Measurements from ENCODE around the gene DYRK1B.

DYRK1B gene

DNA sequence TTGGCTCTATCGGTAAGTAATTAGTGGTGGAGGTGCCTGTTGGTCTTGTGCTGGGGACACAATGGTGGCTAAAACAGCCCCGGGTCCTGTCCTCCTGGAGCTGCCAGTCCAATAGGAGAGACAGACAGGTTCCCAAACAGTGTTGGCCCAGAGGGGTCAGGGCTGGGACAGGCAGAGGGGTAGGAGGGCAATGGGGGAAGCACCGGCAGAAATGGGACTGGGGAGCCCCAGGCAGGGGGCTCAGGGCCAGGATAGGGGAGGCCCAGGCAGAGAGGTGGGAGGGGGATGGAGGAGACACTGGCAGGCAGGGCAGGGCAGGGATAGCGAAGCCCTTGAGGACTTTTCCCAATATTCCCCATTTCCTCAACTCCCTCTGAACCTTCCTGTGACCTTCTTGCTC, 14.4 kb upstream of the DYRK1B start:
- no peaks in the 10 kb centered on the region for H3K36me3 ChIP-seq (ENCODE audit: control insufficient read depth, insufficient read depth, low read length)

DNA sequence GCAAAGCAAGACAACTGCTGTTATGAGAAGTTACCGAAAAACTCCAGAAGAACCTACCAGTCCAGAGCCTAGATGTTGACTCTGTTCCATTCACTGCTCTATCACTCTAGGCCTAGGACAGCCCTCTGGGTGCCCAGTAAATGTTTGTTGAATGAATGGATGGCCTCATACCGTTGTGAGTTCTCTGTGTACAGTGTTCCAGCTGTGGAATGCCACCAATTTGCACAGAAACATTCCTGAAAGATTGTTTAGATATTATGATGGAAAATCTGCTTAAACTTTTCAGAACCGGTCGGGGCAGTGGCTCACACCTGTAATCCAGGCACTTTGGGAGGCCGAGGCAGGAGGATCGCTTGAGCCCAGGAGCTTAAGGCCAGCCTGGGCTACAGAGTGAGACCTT, 13.6 kb upstream of the DYRK1B start:
- Histone ChIP-seq H3K4me3 (ENCODE audit: low read length) (no peak overlapping the region), H3K9me3 (ENCODE audit: control insufficient read depth, low read length) (no peaks in the 10 kb centered on the region), H3K4me1 (ENCODE audit: control insufficient read depth, insufficient read depth, low read length) (peaks cover 37% of the 10 kb centered on the region), H3K27me3 (ENCODE audit: control insufficient read depth, insufficient read depth, low read length) (no peaks in the 10 kb centered on the region), H3K36me3 (ENCODE audit: control insufficient read depth, insufficient read depth, low read length) (no peaks in the 10 kb centered on the region), H3K9ac (ENCODE audit: low read length) (no peak overlapping the region)

More for the DNA sequence above, 14.4 kb upstream of the DYRK1B start:
- Histone ChIP-seq H3K9ac (ENCODE audit: low read length) (no peak overlapping the region), H3K27me3 (ENCODE audit: control insufficient read depth, insufficient read depth, low read length) (no peaks in the 10 kb centered on the region), H3K9me3 (ENCODE audit: control insufficient read depth, low read length) (no peaks in the 10 kb centered on the region), H3K4me3 (ENCODE audit: low read length) (no peak overlapping the region), H3K4me1 (ENCODE audit: control insufficient read depth, insufficient read depth, low read length) (peaks cover 31% of the 10 kb centered on the region)

DNA sequence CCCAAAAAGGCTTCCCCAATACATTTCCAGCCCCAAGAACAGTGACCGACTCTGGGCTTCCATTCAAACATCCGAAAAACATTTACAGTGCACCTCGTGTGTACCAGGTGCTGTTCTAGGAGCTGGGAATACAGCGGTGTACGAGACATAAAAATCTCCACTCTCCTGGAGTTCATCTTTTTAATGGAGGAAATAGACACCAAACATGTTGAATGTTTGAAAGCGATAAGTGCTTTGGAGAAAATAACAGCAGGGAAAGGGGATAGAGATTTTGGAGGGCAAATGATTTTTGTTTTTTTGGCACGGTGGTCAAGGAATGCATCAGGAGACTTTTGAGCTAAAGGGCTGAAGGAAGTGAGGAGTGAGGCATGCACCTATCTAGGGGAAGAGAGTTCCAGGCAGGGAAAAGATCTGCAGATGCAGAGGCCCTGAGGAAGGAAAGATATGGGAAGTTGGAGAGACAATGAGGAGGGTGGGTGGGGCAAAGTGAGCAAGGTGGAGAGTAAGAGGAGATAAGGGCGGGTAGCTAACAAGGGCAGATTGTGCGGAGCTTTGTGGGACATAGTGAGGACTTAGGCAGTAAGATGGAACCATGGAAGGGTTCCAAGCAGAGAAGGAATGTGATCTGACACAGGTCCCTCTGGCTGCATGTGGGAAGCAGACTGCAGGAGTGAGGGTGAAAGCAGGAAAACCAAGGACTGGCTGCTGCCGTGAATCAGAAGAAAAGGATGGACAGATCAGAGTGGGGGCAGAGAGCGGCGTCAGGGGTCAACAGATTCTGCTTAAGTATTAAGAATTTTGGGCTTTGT, 12.9 kb upstream of the DYRK1B start:
- Histone ChIP-seq H3K27me3 (ENCODE audit: control insufficient read depth, insufficient read depth, low read length) (no peaks in the 10 kb centered on the region), H3K4me1 (ENCODE audit: control insufficient read depth, insufficient read depth, low read length) (peaks cover 38% of the 10 kb centered on the region), H3K4me3 (ENCODE audit: low read length) (peak overlapping the region; percentile 42), H3K36me3 (ENCODE audit: control insufficient read depth, insufficient read depth, low read length) (no peaks in the 10 kb centered on the region), H3K9ac (ENCODE audit: low read length) (peak overlapping the region; percentile 81), H3K9me3 (ENCODE audit: control insufficient read depth, low read length) (no peaks in the 10 kb centered on the region)

DNA sequence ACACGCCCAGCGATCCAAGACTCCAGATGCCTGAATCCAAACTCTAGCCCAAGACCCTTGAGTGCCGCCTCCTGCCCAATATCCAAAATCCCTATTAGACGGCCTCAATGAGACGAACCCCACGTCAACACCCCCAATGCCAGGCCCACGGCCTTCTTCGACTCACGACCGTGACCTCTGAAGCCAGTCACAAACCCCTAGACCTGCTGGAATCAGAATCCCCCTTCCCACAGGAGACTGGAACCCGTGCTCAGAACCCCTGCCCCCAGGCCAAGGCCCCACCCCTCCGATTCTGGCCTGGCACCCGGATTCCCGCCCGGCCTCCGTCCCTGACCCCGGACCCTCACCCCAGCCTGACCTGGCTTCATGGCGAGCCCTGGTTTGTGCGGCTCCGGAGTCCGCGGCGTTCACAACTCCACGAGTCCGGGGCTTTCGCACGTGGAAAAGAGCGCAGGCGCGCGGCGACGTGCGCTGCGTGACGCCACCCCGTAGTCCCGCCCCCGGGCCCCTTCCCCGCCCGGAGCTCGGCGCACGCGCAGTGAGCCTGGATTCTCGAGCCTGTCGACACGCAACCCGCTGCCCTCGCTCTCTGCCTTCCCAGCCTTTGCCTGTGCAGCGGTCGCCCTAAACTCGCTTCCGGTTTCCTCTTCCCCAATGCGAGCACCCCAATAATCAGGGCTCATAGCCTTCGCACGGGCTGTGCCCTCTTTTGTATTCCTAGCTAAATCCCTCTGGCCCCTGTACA, 12.1 kb upstream of the DYRK1B start, which contains the start of gene FBL:
TSS of gene FBL (minus strand) at position 447 of the 745 bp plus-strand sequence. CDS start at position 368, 79 bp downstream.
- Histone ChIP-seq H3K9me3 (ENCODE audit: control insufficient read depth, low read length) (no peaks in the 10 kb centered on the region), H3K9ac (ENCODE audit: low read length) (peak within 1 kb of the TSS; percentile 81), H3K4me3 (ENCODE audit: low read length) (peak within 1 kb of the TSS; percentile 54), H3K4me1 (ENCODE audit: control insufficient read depth, insufficient read depth, low read length) (peaks cover 38% of the 10 kb centered on the region), H3K27me3 (ENCODE audit: control insufficient read depth, insufficient read depth, low read length) (no peaks in the 10 kb centered on the region), H3K36me3 (ENCODE audit: control insufficient read depth, insufficient read depth, low read length) (no peaks in the 10 kb centered on the region)

DNA sequence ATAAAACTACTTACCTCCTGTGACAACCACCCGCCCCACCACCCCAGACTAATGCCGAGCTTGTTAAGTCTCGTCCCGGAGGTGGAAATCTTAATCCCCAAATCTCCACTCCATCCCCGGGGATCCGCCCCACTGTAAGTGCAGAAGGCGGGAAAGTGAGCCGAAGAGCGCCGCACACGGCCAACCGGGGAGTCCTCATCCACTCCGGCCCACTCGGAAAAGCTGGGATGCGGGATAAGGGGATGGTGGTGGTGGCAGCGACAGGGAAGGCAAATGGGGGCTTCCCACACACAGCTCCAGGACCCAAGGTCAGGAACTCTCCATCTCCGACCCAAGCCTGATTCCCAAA, 11.6 kb upstream of the DYRK1B start:
- H3K9ac ChIP-seq (ENCODE audit: low read length) = peak overlapping the region; percentile 81
- H3K4me3 ChIP-seq (ENCODE audit: low read length) = peak overlapping the region; percentile 54
- H3K9me3 ChIP-seq (ENCODE audit: control insufficient read depth, low read length) = no peaks in the 10 kb centered on the region
- H3K27me3 ChIP-seq (ENCODE audit: control insufficient read depth, insufficient read depth, low read length) = no peaks in the 10 kb centered on the region
- H3K4me1 ChIP-seq (ENCODE audit: control insufficient read depth, insufficient read depth, low read length) = peaks cover 38% of the 10 kb centered on the region
- H3K36me3 ChIP-seq (ENCODE audit: control insufficient read depth, insufficient read depth, low read length) = no peaks in the 10 kb centered on the region

DNA sequence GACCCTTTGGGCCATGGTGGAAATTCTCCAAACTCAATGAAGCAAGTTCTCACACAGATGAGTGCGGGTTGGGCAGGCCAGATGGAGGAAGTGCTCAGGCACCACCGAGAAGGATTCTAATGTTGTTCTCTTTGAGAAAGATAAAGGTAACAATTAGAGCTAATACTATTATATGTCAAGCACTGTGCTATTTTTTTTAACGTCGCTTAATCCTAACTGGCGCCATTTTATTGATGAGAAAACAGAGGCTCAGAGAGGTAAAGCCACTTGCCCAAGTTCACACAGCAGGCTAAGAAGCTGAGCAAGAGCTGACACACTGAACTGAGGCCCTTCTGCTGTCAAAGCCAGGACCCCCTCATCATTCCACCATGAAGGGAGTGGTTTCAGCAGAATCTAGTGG, 11.2 kb upstream of the DYRK1B start:
- H3K36me3 ChIP-seq (ENCODE audit: control insufficient read depth, insufficient read depth, low read length) = no peaks in the 10 kb centered on the region

DNA sequence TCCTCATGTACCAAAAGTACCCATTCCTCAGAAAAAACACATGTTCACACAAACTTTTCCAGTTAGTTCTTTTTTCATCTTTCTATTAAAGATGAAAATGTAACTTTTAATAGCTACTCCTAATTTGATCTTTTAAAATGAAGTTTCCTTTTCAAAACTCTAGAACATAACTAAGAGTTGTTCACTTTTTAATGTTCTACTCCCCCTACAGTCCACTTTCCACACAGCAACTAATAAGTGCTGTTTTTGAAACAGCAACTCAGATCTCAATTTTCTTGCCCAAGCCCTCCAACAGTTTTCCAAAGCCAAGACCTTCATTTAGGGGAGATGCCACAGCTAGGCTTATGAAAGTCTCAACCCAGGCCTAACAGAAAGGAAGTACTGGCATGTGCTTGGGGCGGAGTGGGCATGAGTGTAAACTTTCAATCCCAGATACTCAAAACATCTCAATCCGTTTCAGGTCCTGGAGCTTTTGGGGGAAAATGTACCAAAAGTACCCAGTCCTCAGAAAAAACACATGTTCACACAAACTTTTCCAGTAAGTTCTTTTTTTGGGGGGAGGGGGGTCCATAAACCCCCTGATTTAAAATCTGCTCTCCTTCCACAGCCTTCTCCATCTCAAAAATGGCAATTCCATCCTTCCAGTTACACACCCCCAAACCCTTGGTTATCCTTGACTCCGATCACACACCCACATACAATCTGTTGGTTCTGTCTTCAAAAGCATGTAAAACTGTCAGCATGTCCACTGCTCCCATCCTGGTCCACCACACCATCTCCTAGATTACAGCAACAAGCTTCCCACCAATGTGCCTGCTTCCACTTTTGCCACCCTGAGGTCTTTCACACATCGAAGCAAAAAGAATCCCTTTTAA, 10.2 kb upstream of the DYRK1B start:
- H3K9ac ChIP-seq (ENCODE audit: low read length) = peak overlapping the region; percentile 81
- H3K9me3 ChIP-seq (ENCODE audit: control insufficient read depth, low read length) = no peaks in the 10 kb centered on the region
- no peaks in the 10 kb centered on the region for H3K36me3 ChIP-seq (ENCODE audit: control insufficient read depth, insufficient read depth, low read length)
- no peak overlapping the region for H3K4me3 ChIP-seq (ENCODE audit: low read length)
- no peaks in the 10 kb centered on the region for H3K27me3 ChIP-seq (ENCODE audit: control insufficient read depth, insufficient read depth, low read length)
- peaks cover 38% of the 10 kb centered on the region for H3K4me1 ChIP-seq (ENCODE audit: control insufficient read depth, insufficient read depth, low read length)

More for the DNA sequence above, 11.2 kb upstream of the DYRK1B start:
- peak overlapping the region; percentile 81 for H3K9ac ChIP-seq (ENCODE audit: low read length)
- peaks cover 38% of the 10 kb centered on the region for H3K4me1 ChIP-seq (ENCODE audit: control insufficient read depth, insufficient read depth, low read length)
- no peaks in the 10 kb centered on the region for H3K9me3 ChIP-seq (ENCODE audit: control insufficient read depth, low read length)
- no peak overlapping the region for H3K4me3 ChIP-seq (ENCODE audit: low read length)
- H3K27me3 ChIP-seq (ENCODE audit: control insufficient read depth, insufficient read depth, low read length) = no peaks in the 10 kb centered on the region

DNA sequence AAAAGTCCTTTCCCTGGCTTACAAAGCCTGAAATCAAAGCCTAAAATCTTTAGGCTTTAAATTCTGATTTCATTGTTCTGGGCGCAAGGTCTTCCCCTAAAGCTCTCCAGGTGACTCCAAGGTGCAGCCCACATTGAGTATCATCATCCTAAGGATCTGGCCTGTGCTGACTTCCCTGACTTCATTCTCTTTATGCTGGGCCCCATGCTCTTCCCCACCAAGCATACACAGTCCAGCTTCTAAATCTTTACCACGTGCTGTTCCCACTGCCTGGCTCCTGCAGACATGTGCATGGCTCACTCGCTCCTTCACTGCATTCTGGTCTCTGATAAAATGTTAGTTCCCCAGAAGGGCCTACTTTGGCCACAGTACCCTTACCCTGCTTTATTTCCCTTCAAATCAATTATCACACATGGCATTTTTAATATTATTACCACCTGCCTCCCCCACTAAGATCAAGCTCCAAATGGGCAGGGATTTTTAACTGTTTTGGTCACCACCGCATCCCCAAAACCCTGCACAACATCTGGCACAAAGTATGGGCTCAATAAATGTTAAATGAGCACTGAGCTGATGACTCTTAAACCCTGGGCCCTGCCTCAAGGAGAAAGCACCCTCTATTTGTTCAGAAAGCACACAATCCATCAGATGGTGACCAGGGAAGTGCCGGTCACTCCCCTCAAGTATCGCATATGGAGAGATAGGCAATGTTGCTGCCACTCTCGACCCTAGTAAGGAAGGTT, 8.9 kb upstream of the DYRK1B start:
- H3K9me3 ChIP-seq (ENCODE audit: control insufficient read depth, low read length) = no peaks in the 10 kb centered on the region
- H3K9ac ChIP-seq (ENCODE audit: low read length) = no peak overlapping the region
- no peaks in the 10 kb centered on the region for H3K27me3 ChIP-seq (ENCODE audit: control insufficient read depth, insufficient read depth, low read length)
- no peak overlapping the region for H3K4me3 ChIP-seq (ENCODE audit: low read length)
- H3K4me1 ChIP-seq (ENCODE audit: control insufficient read depth, insufficient read depth, low read length) = peaks cover 38% of the 10 kb centered on the region
- no peaks in the 10 kb centered on the region for H3K36me3 ChIP-seq (ENCODE audit: control insufficient read depth, insufficient read depth, low read length)

DNA sequence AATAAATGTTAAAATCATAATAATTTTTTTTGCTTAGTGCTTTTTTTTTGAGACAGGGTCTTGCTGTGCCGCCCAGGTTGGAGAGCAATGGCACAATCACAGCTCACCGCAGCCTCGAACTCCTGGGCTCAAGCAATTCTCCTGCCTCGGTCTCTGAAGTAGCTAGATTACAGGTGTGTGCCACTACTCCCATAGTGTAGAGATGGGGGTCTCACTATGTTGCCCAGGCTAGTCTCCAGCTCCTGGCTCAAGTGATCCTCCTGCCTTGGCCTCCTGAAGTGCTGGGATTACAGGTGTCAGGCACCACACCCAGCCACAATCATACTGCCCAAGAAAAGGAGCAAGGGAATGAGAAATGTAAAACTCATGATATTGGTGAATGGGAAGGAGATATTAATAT, 7.1 kb upstream of the DYRK1B start:
- Histone ChIP-seq H3K36me3 (ENCODE audit: control insufficient read depth, insufficient read depth, low read length) (no peaks in the 10 kb centered on the region), H3K9ac (ENCODE audit: low read length) (no peak overlapping the region), H3K4me1 (ENCODE audit: control insufficient read depth, insufficient read depth, low read length) (peaks cover 29% of the 10 kb centered on the region), H3K27me3 (ENCODE audit: control insufficient read depth, insufficient read depth, low read length) (no peaks in the 10 kb centered on the region), H3K4me3 (ENCODE audit: low read length) (no peak overlapping the region), H3K9me3 (ENCODE audit: control insufficient read depth, low read length) (no peaks in the 10 kb centered on the region)

DNA sequence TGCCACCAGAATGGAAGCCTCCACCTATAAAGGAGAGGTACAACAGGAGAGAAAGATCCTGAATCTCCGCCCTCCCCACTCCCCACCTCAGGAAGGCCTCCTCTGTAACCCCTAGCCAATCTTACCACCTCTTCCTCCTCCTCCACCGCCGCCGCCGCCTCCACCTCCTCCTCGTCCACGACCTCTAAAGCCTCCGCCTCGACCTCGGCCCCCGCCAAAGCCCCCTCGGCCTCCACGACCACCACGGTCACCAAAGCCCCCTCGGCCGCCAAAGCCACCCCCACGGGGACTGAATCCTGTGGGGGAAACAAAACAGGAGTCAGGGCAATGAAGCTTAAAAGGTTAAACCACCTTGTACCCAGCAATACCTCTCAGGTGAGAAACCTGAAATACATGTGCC, 6.5 kb upstream of the DYRK1B start:
- H3K9ac ChIP-seq (ENCODE audit: low read length) = no peak overlapping the region
- no peak overlapping the region for H3K4me3 ChIP-seq (ENCODE audit: low read length)
- H3K9me3 ChIP-seq (ENCODE audit: control insufficient read depth, low read length) = no peaks in the 10 kb centered on the region
- peaks cover 24% of the 10 kb centered on the region for H3K4me1 ChIP-seq (ENCODE audit: control insufficient read depth, insufficient read depth, low read length)
- H3K36me3 ChIP-seq (ENCODE audit: control insufficient read depth, insufficient read depth, low read length) = no peaks in the 10 kb centered on the region
- no peaks in the 10 kb centered on the region for H3K27me3 ChIP-seq (ENCODE audit: control insufficient read depth, insufficient read depth, low read length)

DNA sequence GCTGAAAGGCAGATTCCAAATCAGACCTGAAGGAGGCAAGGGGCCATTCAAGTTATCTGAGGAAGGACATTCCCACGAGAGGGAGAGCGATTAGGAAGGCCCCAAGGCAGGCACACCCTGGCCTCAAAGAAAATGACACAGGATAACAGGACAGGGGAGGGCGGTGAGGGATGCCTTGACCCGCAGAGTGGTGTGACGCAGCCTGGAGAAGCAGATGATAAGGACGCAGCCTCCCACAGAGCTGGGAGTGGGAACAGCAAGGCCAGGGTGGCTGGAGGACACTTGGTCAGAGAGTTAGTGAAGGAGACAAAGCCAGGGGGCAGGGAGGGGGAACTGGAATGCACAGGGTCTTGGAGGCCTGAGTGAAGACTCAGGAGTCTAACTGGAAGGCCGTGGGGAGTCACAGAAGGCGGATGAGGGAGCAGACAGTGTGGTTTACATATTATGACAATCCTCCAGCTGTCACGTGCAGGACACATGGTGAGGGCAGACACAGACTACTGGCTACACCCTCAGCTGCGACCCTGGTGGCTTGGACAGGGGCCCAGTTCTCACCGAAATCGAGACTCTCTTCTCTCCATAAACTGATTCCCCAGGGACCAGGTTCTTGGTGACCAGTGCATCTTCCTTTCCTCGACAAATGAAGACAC, 5.8 kb upstream of the DYRK1B start:
- Histone ChIP-seq H3K36me3 (ENCODE audit: control insufficient read depth, insufficient read depth, low read length) (no peaks in the 10 kb centered on the region), H3K9me3 (ENCODE audit: control insufficient read depth, low read length) (no peaks in the 10 kb centered on the region), H3K4me3 (ENCODE audit: low read length) (no peak overlapping the region), H3K4me1 (ENCODE audit: control insufficient read depth, insufficient read depth, low read length) (peaks cover 17% of the 10 kb centered on the region), H3K9ac (ENCODE audit: low read length) (no peak overlapping the region), H3K27me3 (ENCODE audit: control insufficient read depth, insufficient read depth, low read length) (no peaks in the 10 kb centered on the region)

Measured in mucosa of stomach (tissue), 1 donor.